SK-N-SH (cell line): ENCODE results near the gene FBXW11. TPM values are rescaled to one million over a fixed set of nuclear protein-coding genes. Genes with fewer than 3 reads are reported as not detected.

ENCODE experiments used
- CTCF ChIA-PET: fragments of 300-600, 350-600 bp; formaldehyde crosslinking; extraction: SDS; loops from one replicate; lab custom pipeline; 2021; lab: Yijun Ruan, JAX
- POLR2A ChIA-PET: fragments of 350-600 bp; sonication (Branson Sonifier 250); formaldehyde crosslinking; extraction: SDS; loops from one replicate; lab custom pipeline; 2020; ENCODE audit warnings: antibody characterized with exemption, inconsistent platforms; lab: Yijun Ruan, JAX
- DNase-seq: peaks from one replicate; pipeline ENCODE4 v3.0.0; 2012
- H2AFZ ChIP-seq: fragments of 200-600 bp; sonication (generic); 2 replicates; pipeline ENCODE4 v1.8.1; 2016; ENCODE audit warnings: antibody characterized with exemption, mild to moderate bottlenecking, low read depth
- H3F3A ChIP-seq: fragments of 200-600 bp; sonication (generic); replicated peaks from 2 replicates; pipeline ENCODE3; 2016; ENCODE audit warnings: antibody characterized with exemption, mild to moderate bottlenecking; ENCODE audit not compliant: insufficient read depth
- H3K27ac ChIP-seq, 2 experiments: fragments of 200-500 bp in 1 of 2; fragments of 200-600 bp in 1 of 2; sonication (Bioruptor generic) in 1 of 2; sonication (generic), shearing (Covaris generic) in 1 of 2; 2 replicates each; pipeline versions ENCODE4 v1.5.1 to v1.6.1; 2014 to 2016; ENCODE audit warnings: low read depth in 2 of 2, inconsistent platforms in 1 of 2, low read length in 1 of 2, mild to moderate bottlenecking in 1 of 2, mixed read lengths in 1 of 2
- H3K27me3 ChIP-seq: fragments of 200-600 bp; sonication (generic), shearing (Covaris generic); 2 replicates; pipeline ENCODE4 v1.6.1; 2016; ENCODE audit warnings: mixed run types; ENCODE audit not compliant: insufficient read depth
- H3K36me3 ChIP-seq, 2 experiments: fragments of 200-500 bp in 1 of 2; fragments of 200-600 bp in 1 of 2; sonication (Bioruptor generic) in 1 of 2; sonication (generic) in 1 of 2; replicated peaks in 1 of 2; 2 replicates each; pipeline versions ENCODE3 to v1.5.1; 2014 to 2016; ENCODE audit warnings: low read length in 1 of 2, mild to moderate bottlenecking in 1 of 2; ENCODE audit not compliant: insufficient read depth in 2 of 2, control insufficient read depth in 1 of 2
- H3K4me1 ChIP-seq, 2 experiments: fragments of 200-500 bp in 1 of 2; fragments of 200-600 bp in 1 of 2; sonication (Bioruptor generic) in 1 of 2; sonication (generic), shearing (Covaris generic) in 1 of 2; 2 replicates each; pipeline versions ENCODE4 v1.5.1 to v1.6.1; 2014 to 2016; ENCODE audit warnings: low read depth in 1 of 2, low read length in 1 of 2, mixed run types in 1 of 2; ENCODE audit not compliant: insufficient read depth in 2 of 2, control insufficient read depth in 1 of 2
- H3K4me2 ChIP-seq: fragments of 200-600 bp; sonication (generic), shearing (Covaris generic); 2 replicates; pipeline ENCODE4 v1.6.1; 2017; ENCODE audit warnings: mixed run types
- H3K4me3 ChIP-seq, 2 experiments: fragments of 200-500 bp in 1 of 2; fragments of 200-600 bp in 1 of 2; sonication (Bioruptor generic) in 1 of 2; sonication (generic), shearing (Covaris generic) in 1 of 2; 2 replicates each; pipeline versions ENCODE4 v1.5.1 to v1.8.1; 2014 to 2016; ENCODE audit warnings: low read depth in 2 of 2, inconsistent platforms in 1 of 2, low read length in 1 of 2, mild to moderate bottlenecking in 1 of 2, mixed read lengths in 1 of 2, moderate library complexity in 1 of 2
- H3K79me2 ChIP-seq: fragments of 200-600 bp; sonication (generic); 2 replicates; pipeline ENCODE4 v1.8.1; 2017; ENCODE audit warnings: mild to moderate bottlenecking; ENCODE audit not compliant: insufficient read depth
- H3K9ac ChIP-seq: fragments of 200-600 bp; sonication (generic); 2 replicates; pipeline ENCODE4 v1.6.1; 2017; ENCODE audit warnings: mixed run types
- H3K9me2 ChIP-seq: fragments of 200-600 bp; sonication (generic); 2 replicates; pipeline ENCODE4 v1.6.1; 2017; ENCODE audit warnings: mixed run types
- H3K9me3 ChIP-seq: fragments of 200-600 bp; sonication (generic); 2 replicates; pipeline ENCODE4 v1.6.1; 2017; ENCODE audit warnings: mixed run types, mild to moderate bottlenecking, moderate library complexity
- H4K20me1 ChIP-seq: fragments of 200-600 bp; sonication (generic); 2 replicates; pipeline ENCODE4 v1.6.1; 2017; ENCODE audit warnings: mild to moderate bottlenecking, mixed run types; ENCODE audit not compliant: insufficient read depth
- CHD2 ChIP-seq: fragments of 150-350 bp; IDR thresholded peaks from 2 replicates; pipeline ENCODE4 v1.6.1; 2018; ENCODE audit warnings: low read length; ENCODE audit not compliant: partially characterized antibody
- EZH2phosphoT487 ChIP-seq: fragments of 200-600 bp; sonication (generic); IDR thresholded peaks from 2 replicates; pipeline ENCODE4 v1.6.1; 2017; ENCODE audit warnings: low read depth, mixed run types, mild to moderate bottlenecking, antibody characterized with exemption, moderate library complexity, borderline replicate concordance
- FOSL2 ChIP-seq: IDR thresholded peaks from 2 replicates; pipeline ENCODE4 v1.4.0; 2012; ENCODE audit warnings: low read depth, mild to moderate bottlenecking, moderate library complexity, borderline replicate concordance
- FOXJ3 ChIP-seq: sonication (generic); formaldehyde crosslinking; IDR thresholded peaks from 2 replicates; pipeline ENCODE4 v1.5.1; 2020; ENCODE audit warnings: mild to moderate bottlenecking, missing genetic modification reagents
- GABPA ChIP-seq: IDR thresholded peaks from 2 replicates; pipeline ENCODE4 v1.4.0; 2012; ENCODE audit warnings: low read depth, mild to moderate bottlenecking
- JUND ChIP-seq: IDR thresholded peaks from 2 replicates; pipeline ENCODE4 v1.4.0; 2012
- MEF2A ChIP-seq: IDR thresholded peaks from 2 replicates; pipeline ENCODE4 v1.4.0; 2012; ENCODE audit warnings: low read depth, borderline replicate concordance
- RCOR1 ChIP-seq: fragments of 150-350 bp; IDR thresholded peaks from 2 replicates; pipeline ENCODE4 v1.6.1; 2017; ENCODE audit warnings: antibody characterized with exemption, low read length
- REST ChIP-seq: IDR thresholded peaks from 2 replicates; pipeline ENCODE4 v1.6.1; 2012; ENCODE audit warnings: mild to moderate bottlenecking, low read depth, low read length, moderate library complexity
- RXRA ChIP-seq: IDR thresholded peaks from 2 replicates; pipeline ENCODE4 v1.4.0; 2012; ENCODE audit warnings: low read depth, mild to moderate bottlenecking, borderline replicate concordance
- USF1 ChIP-seq: IDR thresholded peaks from 2 replicates; pipeline ENCODE4 v1.4.0; 2012; ENCODE audit warnings: low read depth, borderline replicate concordance
- YY1 ChIP-seq: IDR thresholded peaks from 2 replicates; pipeline ENCODE4 v1.4.0; 2012; ENCODE audit warnings: low read depth, mild to moderate bottlenecking
- WGBS: methylation state at CpG from one replicate; pipeline ENCODE4 v1.1.6; 2017; ENCODE audit warnings: low lambda C conversion rate; 5-methylcytosine and 5-hydroxymethylcytosine counted together
- polyA plus RNA-seq, 3 experiments: library from polyadenylated mRNA; depleted of rRNA; stranded (reverse); fragments of >200 nt; gene quantifications; 2 replicates each; pipeline ENCODE4 v1.2.3, GENCODE V29; 2012
- TF ChIP-seq, protein P1 (sequence below): fragments of 200-600 bp; sonication (generic); IDR thresholded peaks from 2 replicates; pipeline ENCODE4 v1.6.1; 2017; ENCODE audit warnings: antibody characterized with exemption, mild to moderate bottlenecking, moderate library complexity

The FBXW11 gene
- polyA plus RNA-seq, 1 of the 3 experiments (the other 2 are of a cell fraction): 37.5 TPM

DNA sequence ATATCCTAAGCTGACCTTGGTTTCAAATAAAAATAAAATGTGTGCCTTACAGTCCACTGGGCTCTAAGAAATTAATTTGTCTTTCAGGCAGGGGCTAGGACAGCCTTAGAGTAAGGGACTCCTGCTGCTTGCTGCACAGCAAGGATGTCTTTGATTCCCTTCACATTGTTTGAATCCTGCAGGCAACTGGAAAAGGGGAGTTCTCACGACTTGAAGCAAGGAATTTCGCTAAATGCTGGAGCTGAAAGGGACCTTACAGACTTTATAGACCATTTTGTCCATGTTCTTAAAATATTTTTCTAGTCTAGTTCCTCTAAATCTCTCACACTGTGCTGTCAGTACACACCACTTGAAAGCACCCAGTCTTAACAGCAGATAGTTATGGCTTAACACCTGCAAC, 35.6 kb downstream of the FBXW11 start:
- no peak for DNase-seq
- WGBS: 97% methylated on average over 2 of the region's 2 CpGs

GRCh38 chr5:171969288-171969880, 37.1 kb downstream of the FBXW11 start:
- peaks cover 79% of the 10 kb centered on the region for H4K20me1 ChIP-seq
- no peaks in the 10 kb centered on the region; a peak in 1 of 4 replicates for H3K4me1 ChIP-seq
- H3K9me2 ChIP-seq: no peaks in the 10 kb centered on the region
- ChIA-PET POLR2A (no interaction called here), CTCF (no interaction called here)
- H2AFZ ChIP-seq: no peak overlapping the region
- H3K27me3 ChIP-seq: no peaks in the 10 kb centered on the region
- H3K9ac ChIP-seq: no peak overlapping the region
- TF ChIP-seq YY1 (no peak), FOXJ3 (CRISPR knock-in tag) (no peak), MEF2A (no peak), REST (no peak), FOSL2 (no peak), CHD2 (no peak), RXRA (no peak), USF1 (no peak), JUND (no peak)
- TF ChIP-seq, protein P1, sequence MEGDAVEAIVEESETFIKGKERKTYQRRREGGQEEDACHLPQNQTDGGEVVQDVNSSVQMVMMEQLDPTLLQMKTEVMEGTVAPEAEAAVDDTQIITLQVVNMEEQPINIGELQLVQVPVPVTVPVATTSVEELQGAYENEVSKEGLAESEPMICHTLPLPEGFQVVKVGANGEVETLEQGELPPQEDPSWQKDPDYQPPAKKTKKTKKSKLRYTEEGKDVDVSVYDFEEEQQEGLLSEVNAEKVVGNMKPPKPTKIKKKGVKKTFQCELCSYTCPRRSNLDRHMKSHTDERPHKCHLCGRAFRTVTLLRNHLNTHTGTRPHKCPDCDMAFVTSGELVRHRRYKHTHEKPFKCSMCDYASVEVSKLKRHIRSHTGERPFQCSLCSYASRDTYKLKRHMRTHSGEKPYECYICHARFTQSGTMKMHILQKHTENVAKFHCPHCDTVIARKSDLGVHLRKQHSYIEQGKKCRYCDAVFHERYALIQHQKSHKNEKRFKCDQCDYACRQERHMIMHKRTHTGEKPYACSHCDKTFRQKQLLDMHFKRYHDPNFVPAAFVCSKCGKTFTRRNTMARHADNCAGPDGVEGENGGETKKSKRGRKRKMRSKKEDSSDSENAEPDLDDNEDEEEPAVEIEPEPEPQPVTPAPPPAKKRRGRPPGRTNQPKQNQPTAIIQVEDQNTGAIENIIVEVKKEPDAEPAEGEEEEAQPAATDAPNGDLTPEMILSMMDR: no peak
- TF ChIP-seq, all 33 proteins: peak for 0
- H3K36me3 ChIP-seq: no peaks in the 10 kb centered on the region
- H3K27ac ChIP-seq: no peak overlapping the region
- no peaks in the 10 kb centered on the region for H3F3A ChIP-seq
- no peak overlapping the region for H3K4me2 ChIP-seq
- no peaks in the 10 kb centered on the region for H3K9me3 ChIP-seq
- no peak overlapping the region for H3K4me3 ChIP-seq
- WGBS: 86% methylated on average over 4 of the region's 4 CpGs
- H3K79me2 ChIP-seq: peaks cover 96% of the 10 kb centered on the region
- no peak for DNase-seq

More for the DNA sequence above, 35.6 kb downstream of the FBXW11 start:
- Histone ChIP-seq H3K9me3 (no peaks in the 10 kb centered on the region), H3K4me2 (no peak overlapping the region), H3K9me2 (no peaks in the 10 kb centered on the region), H4K20me1 (peaks cover 80% of the 10 kb centered on the region), H3K79me2 (peaks cover 96% of the 10 kb centered on the region), H2AFZ (no peak overlapping the region), H3K36me3 (no peaks in the 10 kb centered on the region), H3K4me3 (no peak overlapping the region), H3K27me3 (no peaks in the 10 kb centered on the region), H3K4me1 (peaks cover 3 to 7% of the 10 kb centered on the region in 2 experiments; a peak in 2 of 4 replicates), H3F3A (no peaks in the 10 kb centered on the region), H3K27ac (no peak overlapping the region), H3K9ac (no peak overlapping the region)
- ChIA-PET POLR2A (no interaction called here), CTCF (no interaction called here)
- TF ChIP-seq GABPA (no peak), RCOR1 (no peak), EZH2phosphoT487 (no peak), MEF2A (no peak)
